Body of pancreas (tissue), 4 donors: ENCODE measurements around the gene RHOXF1. TPM values are rescaled to one million over a fixed set of nuclear protein-coding genes. Genes with fewer than 3 reads are reported as not detected.
"Not testable (repeated sequence)": the region's sequence is repeated elsewhere in the genome, so short reads cannot be mapped to it uniquely, and the experiment has no call there.

Experiments used
- ATAC-seq: fragments of 150-250 bp; one replicate; pipeline ENCODE4 v1.9.1; 2016
- DNase-seq, 4 donors: peaks; one replicate each; pipeline ENCODE4 v3.0.0-alpha.2; 2019
- H3K27ac ChIP-seq, 4 donors: fragments of 200-600 bp; sonication (generic); 1 replicate in 3 of 4; 2 replicates in 1 of 4; pipeline versions ENCODE4 v1.5.1 to v1.6.1; 2016 to 2019; ENCODE audit warnings: mild to moderate bottlenecking in 1 of 4, mixed read lengths in 1 of 4, moderate library complexity in 1 of 4
- H3K27me3 ChIP-seq, 2 donors: fragments of 200-600 bp; sonication (generic); one replicate each; pipeline ENCODE4 v1.6.0; 2016; ENCODE audit warnings: mild to moderate bottlenecking in 1 of 2
- H3K36me3 ChIP-seq, 2 donors: fragments of 200-600 bp; sonication (generic); replicated peaks in 1 of 2; 2 replicates each; pipeline ENCODE4 v1.5.1; 2016; ENCODE audit warnings: low read depth in 2 of 2; ENCODE audit not compliant: insufficient read depth in 1 of 2
- H3K4me1 ChIP-seq: fragments of 200-600 bp; sonication (generic); one replicate; pipeline ENCODE4 v1.6.0; 2016
- H3K4me3 ChIP-seq, 2 donors: fragments of 200-600 bp; sonication (generic); 1 replicate in 1 of 2; 2 replicates in 1 of 2; pipeline ENCODE4 v1.5.1; 2016 to 2019
- H3K9me3 ChIP-seq, 3 donors: fragments of 200-600 bp; sonication (generic); 1 replicate in 2 of 3; 2 replicates in 1 of 3; pipeline ENCODE4 v1.5.1; 2016
- POLR2A ChIP-seq, 3 donors: fragments of 450-650 bp; IDR thresholded peaks; one replicate each; pipeline ENCODE4 v1.6.1; 2016; ENCODE audit warnings: antibody characterized with exemption in 3 of 3, mild to moderate bottlenecking in 2 of 3
- WGBS, 2 donors: methylation state at CpG; one replicate each; pipeline ENCODE4 v1.1.5; 2017; 5-methylcytosine and 5-hydroxymethylcytosine counted together
- intact Hi-C: fragments of 100-400 bp; cut with DNase I; formaldehyde crosslinking; loops from one replicate; pipeline ENCODE4 v1.15.1; 2023
- total RNA-seq, 2 donors: library from RNA; depleted of rRNA; stranded (reverse); fragments of >200 nt; gene quantifications; one replicate each; pipeline ENCODE4 v1.1.0, GENCODE V29; 2016
- TF ChIP-seq, protein P1 (sequence below), 7 experiments: fragments of 450-650 bp in 4 of 7; fragments of 200-600 bp in 3 of 7; sonication (generic) in 3 of 7; IDR thresholded peaks; one replicate each; pipeline ENCODE4 v1.5.1; 2016 to 2019; ENCODE audit warnings: antibody characterized with exemption in 7 of 7

The RHOXF1 gene
- total RNA-seq, 2 donors from 2014 or later, result not detected

DNA sequence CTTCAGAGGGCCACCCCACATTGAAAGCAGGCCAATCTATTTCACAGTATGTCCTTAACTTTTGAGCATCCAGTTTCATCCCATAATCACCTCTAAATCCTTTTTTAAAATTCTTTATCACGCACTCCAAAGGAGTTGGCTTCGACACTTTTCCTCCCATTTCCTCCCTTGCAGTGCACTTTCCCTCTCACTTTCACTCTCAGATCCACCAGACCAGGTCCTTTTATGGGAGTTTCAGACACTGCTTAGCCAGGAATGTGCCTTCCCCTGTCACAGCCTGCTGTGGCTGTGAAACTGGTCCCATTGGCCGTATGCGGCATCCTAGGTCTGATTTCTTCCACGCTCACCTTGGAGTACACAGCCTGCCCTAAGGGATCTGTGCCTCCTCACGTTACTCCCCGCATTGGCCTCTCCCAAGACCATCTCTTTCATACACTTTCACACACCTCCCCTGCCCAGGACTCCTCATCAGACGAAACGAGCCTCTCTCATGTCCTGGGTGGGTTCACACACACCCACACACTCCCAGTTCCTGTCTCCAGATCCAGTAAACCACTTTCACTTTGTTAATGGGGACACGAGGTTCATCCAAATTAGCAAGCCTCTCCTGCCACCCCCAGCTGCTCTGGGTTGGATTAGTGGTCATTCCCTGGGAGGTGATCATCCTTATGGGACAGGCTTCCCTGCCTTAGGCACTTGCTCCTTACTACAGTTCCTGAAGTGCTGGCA is 28.3 kb downstream of the RHOXF1 start:
- DNase-seq (no peak), ATAC-seq (no peak)
- H3K9me3 ChIP-seq, result no peaks in the 10 kb centered on the region
- intact Hi-C loops, result no loop called here
- H3K36me3 ChIP-seq, result no peaks in the 10 kb centered on the region
- WGBS, 2 donors, result 79 to 85% methylated on average over 5 to 8 of the region's 10 CpGs
- H3K27me3 ChIP-seq, result no peaks in the 10 kb centered on the region
- no peaks in the 10 kb centered on the region for H3K4me1 ChIP-seq
- no peak overlapping the region for H3K4me3 ChIP-seq
- no peak for TF ChIP-seq POLR2A (IDR thresholded peaks at IDR 0.05)
- TF ChIP-seq, protein P1, sequence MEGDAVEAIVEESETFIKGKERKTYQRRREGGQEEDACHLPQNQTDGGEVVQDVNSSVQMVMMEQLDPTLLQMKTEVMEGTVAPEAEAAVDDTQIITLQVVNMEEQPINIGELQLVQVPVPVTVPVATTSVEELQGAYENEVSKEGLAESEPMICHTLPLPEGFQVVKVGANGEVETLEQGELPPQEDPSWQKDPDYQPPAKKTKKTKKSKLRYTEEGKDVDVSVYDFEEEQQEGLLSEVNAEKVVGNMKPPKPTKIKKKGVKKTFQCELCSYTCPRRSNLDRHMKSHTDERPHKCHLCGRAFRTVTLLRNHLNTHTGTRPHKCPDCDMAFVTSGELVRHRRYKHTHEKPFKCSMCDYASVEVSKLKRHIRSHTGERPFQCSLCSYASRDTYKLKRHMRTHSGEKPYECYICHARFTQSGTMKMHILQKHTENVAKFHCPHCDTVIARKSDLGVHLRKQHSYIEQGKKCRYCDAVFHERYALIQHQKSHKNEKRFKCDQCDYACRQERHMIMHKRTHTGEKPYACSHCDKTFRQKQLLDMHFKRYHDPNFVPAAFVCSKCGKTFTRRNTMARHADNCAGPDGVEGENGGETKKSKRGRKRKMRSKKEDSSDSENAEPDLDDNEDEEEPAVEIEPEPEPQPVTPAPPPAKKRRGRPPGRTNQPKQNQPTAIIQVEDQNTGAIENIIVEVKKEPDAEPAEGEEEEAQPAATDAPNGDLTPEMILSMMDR (IDR thresholded peaks at IDR 0.05), result no peak
- no peak overlapping the region for H3K27ac ChIP-seq

GRCh38 chrX:120085553-120086185 is 30.0 kb downstream of the RHOXF1 start:
- H3K27me3 ChIP-seq, H3K4me1 ChIP-seq, ATAC-seq, DNase-seq, H3K36me3 ChIP-seq, intact Hi-C loops, H3K27ac ChIP-seq, H3K4me3 ChIP-seq, H3K9me3 ChIP-seq: not testable (repeated sequence)
- WGBS, 2 donors, result no CpG with 5 or more reads among the region's 12 CpGs

- H3K36me3 ChIP-seq, H3K9me3 ChIP-seq, intact Hi-C loops, H3K27me3 ChIP-seq, DNase-seq, H3K4me3 ChIP-seq, H3K27ac ChIP-seq, H3K4me1 ChIP-seq, ATAC-seq: not testable (repeated sequence)
- WGBS, 2 donors, result no CpG with 5 or more reads among the region's 15 CpGs
Measured at GRCh38 chrX:120077590-120077989, 38.1 kb downstream of the RHOXF1 start, which contains the start of gene RHOXF2B. RHOXF2B (minus strand) TSS chrX:120077690; CDS start chrX:120077552, 138 bp downstream.

DNA sequence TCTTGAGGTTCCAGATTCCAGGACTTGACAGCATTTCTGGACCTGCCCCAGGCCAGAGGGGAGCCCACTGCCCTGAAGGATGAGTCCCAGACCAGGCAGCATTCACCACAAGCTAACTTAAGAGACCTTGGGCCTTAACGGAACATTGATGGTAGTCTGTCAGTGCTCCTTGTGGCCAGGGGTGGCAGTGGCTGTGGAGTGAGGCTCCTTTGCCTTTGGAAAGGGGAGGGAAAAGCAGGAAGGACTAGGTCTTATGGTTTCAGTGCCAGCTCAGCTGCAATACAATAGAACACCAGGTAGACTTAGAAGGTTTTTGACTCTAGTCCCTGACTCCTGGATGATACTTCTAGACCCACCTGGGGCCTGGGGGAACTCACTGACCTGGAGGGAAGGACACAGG is 49.5 kb downstream of the RHOXF1 start:
- not testable (repeated sequence) for ATAC-seq

More for the DNA sequence above, 49.5 kb downstream of the RHOXF1 start:
- H3K27me3 ChIP-seq, H3K27ac ChIP-seq, H3K4me1 ChIP-seq, intact Hi-C loops, H3K4me3 ChIP-seq, DNase-seq, H3K9me3 ChIP-seq, H3K36me3 ChIP-seq: not testable (repeated sequence)
- 63% methylated on average over 1 of the region's 1 CpG; no CpG with 5 or more reads in 1 of the 2 donors for WGBS, 2 donors

Other genes starting within 250 kb of the RHOXF1 start
- 10 to 100 TPM in 1 of 2 donors, 1 to 10 TPM in 1; 9.1 to 10.5 TPM for gene RNF113A, start 244.2 kb downstream of the RHOXF1 start, total RNA-seq
- gene NDUFA1, start 244.1 kb downstream of the RHOXF1 start, total RNA-seq, result 10 to 100 TPM; 13.5 to 15.6 TPM
- gene AKAP14, start 220.0 kb downstream of the RHOXF1 start, total RNA-seq, result not detected
- gene NKAP, start 172.2 kb downstream of the RHOXF1 start, total RNA-seq, result 1 to 10 TPM; 3.6 to 5.3 TPM
- not detected for gene RHOXF2B, start 38.2 kb downstream of the RHOXF1 start, total RNA-seq
- gene RHOXF2, start 42.7 kb upstream of the RHOXF1 start, total RNA-seq, result not detected
- 1 to 10 TPM; 6.9 to 9.6 TPM for gene ZBTB33, start 134.9 kb upstream of the RHOXF1 start, total RNA-seq
- gene TMEM255A, start 195.5 kb upstream of the RHOXF1 start, total RNA-seq, result under 1 TPM in 1 of 2 donors, not detected in 1; 0.52 TPM
- not detected for gene ATP1B4, start 246.2 kb upstream of the RHOXF1 start, total RNA-seq